Panc1 (cell line): Measurements from ENCODE around the gene SIN3B.

Experiments used
- POLR2AphosphoS5 ChIP-seq: IDR thresholded peaks from 2 replicates; pipeline ENCODE4 v1.6.1; 2012; ENCODE audit warnings: mild to moderate bottlenecking, low read depth, low read length, moderate library complexity
- TF ChIP-seq, protein P1 (sequence below): fragments of 450-650 bp; IDR thresholded peaks from 2 replicates; pipeline ENCODE4 v1.5.1; 2017; ENCODE audit warnings: mild to moderate bottlenecking
- TF ChIP-seq, protein P2 (sequence below), 2 experiments: IDR thresholded peaks; 2 replicates each; pipeline ENCODE4 v1.6.1; 2011 to 2012; ENCODE audit warnings: low read depth in 2 of 2, control low read depth in 1 of 2, low read length in 1 of 2, mild to moderate bottlenecking in 1 of 2, moderate library complexity in 1 of 2; ENCODE audit not compliant: insufficient read depth in 1 of 2

GRCh38 chr19:16891696-16892382 lies 62.6 kb downstream of the SIN3B start:
- TF ChIP-seq, protein P1, sequence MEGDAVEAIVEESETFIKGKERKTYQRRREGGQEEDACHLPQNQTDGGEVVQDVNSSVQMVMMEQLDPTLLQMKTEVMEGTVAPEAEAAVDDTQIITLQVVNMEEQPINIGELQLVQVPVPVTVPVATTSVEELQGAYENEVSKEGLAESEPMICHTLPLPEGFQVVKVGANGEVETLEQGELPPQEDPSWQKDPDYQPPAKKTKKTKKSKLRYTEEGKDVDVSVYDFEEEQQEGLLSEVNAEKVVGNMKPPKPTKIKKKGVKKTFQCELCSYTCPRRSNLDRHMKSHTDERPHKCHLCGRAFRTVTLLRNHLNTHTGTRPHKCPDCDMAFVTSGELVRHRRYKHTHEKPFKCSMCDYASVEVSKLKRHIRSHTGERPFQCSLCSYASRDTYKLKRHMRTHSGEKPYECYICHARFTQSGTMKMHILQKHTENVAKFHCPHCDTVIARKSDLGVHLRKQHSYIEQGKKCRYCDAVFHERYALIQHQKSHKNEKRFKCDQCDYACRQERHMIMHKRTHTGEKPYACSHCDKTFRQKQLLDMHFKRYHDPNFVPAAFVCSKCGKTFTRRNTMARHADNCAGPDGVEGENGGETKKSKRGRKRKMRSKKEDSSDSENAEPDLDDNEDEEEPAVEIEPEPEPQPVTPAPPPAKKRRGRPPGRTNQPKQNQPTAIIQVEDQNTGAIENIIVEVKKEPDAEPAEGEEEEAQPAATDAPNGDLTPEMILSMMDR = no peak
- TF ChIP-seq POLR2AphosphoS5 = no peak
- TF ChIP-seq, protein P2, sequence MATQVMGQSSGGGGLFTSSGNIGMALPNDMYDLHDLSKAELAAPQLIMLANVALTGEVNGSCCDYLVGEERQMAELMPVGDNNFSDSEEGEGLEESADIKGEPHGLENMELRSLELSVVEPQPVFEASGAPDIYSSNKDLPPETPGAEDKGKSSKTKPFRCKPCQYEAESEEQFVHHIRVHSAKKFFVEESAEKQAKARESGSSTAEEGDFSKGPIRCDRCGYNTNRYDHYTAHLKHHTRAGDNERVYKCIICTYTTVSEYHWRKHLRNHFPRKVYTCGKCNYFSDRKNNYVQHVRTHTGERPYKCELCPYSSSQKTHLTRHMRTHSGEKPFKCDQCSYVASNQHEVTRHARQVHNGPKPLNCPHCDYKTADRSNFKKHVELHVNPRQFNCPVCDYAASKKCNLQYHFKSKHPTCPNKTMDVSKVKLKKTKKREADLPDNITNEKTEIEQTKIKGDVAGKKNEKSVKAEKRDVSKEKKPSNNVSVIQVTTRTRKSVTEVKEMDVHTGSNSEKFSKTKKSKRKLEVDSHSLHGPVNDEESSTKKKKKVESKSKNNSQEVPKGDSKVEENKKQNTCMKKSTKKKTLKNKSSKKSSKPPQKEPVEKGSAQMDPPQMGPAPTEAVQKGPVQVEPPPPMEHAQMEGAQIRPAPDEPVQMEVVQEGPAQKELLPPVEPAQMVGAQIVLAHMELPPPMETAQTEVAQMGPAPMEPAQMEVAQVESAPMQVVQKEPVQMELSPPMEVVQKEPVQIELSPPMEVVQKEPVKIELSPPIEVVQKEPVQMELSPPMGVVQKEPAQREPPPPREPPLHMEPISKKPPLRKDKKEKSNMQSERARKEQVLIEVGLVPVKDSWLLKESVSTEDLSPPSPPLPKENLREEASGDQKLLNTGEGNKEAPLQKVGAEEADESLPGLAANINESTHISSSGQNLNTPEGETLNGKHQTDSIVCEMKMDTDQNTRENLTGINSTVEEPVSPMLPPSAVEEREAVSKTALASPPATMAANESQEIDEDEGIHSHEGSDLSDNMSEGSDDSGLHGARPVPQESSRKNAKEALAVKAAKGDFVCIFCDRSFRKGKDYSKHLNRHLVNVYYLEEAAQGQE (IDR thresholded peaks at IDR 0.05; ENCODE audit: insufficient read depth in 1 of 2, low read depth in 2 of 2, low read length in 1 of 2) = no peak
